HG02885 (cell line): Measurements from ENCODE around the gene ADAM30.
"Not testable (repeated sequence)": the region's sequence is repeated elsewhere in the genome, so short reads cannot be mapped to it uniquely, and the experiment has no call there.

Experiments
- ATAC-seq: cut with Tn5 transposase; IDR thresholded peaks from one replicate; pipeline ENCODE4 v1.9.1; 2021; ENCODE audit warnings: mild to moderate bottlenecking; ENCODE audit not compliant: unreplicated experiment, poor library complexity

ADAM30 gene

DNA sequence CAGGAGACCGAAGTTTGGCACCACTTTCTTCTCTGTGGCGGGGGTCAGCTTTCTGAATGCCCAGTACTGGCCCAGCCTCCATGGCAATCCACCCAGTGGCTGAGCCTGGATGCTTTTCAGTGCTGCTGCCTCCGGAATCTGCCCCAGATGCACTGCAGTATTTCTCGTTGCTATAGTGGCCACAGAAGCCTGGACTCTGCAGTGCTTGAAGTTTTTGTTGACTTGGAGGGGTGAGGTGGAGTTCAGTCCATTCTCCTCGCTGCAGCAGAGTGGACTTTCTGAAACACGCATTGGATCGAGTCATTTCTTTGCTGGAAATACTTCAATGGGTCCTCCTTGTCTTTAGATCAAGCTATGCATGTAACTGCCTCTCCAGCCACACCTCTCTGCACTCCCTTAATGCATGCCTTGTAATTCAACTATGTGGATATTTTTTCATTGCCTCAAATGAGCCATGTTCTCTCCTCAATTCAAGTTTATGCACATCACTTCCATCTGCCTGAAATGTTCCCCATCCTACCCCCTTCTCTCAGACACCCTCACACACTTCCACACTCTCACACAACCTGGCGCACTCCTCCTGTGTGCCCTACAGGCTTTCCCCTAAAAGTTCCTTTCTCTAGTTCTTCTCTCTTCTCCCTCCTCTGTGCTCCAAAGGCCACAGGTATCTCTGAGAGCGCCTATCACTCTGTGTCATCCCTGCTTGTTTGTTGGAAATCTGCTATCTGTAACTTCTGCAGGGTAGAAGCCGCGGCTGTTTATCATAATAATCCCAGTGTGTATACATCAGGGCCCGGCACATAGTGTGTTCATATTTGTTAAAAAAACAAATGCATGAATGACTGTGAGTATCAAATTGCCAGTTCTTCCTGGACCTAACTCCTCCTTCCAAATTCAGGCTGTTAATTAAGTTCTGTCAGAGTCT is 16.5 kb downstream of the ADAM30 start:
- ATAC-seq, result no peak

DNA sequence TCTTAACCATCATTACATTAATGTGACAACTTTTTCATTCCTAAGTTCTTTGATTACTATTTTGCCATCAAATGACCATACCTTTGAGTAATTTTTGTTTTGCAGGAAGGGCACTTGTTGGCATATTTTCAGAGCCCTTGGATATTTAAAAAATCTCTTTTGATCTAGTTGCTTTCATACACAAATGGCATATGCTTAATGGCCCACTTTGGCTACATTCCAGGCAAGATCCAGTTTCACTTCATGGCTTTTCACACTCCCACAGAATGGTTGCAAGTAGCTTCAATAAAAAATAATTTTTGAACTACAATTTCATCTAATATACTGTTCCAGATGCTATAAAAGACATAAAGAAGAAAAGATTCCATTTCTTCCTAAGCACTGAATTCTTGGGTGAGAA is 18.1 kb downstream of the ADAM30 start:
- no peak for ATAC-seq

DNA sequence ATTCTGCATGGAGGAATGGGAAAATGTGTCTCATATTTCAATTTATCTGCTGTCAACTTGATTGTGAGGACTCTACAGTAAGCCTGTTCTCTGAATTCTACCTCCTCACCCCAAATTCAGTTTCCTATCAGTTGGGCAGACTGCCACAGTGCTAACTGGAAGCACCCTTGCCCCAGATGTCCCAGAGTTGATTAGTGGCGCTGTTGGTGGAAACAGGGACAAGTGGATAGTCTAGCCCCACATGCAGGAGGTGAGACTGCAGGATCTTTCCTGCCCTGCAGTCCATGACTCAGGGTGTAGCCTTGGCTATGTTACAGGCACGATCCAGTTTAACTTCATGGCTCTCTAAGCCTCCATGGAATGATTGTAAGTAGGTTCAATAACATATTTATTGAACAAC is 22.1 kb downstream of the ADAM30 start:
- ATAC-seq, result no peak

DNA sequence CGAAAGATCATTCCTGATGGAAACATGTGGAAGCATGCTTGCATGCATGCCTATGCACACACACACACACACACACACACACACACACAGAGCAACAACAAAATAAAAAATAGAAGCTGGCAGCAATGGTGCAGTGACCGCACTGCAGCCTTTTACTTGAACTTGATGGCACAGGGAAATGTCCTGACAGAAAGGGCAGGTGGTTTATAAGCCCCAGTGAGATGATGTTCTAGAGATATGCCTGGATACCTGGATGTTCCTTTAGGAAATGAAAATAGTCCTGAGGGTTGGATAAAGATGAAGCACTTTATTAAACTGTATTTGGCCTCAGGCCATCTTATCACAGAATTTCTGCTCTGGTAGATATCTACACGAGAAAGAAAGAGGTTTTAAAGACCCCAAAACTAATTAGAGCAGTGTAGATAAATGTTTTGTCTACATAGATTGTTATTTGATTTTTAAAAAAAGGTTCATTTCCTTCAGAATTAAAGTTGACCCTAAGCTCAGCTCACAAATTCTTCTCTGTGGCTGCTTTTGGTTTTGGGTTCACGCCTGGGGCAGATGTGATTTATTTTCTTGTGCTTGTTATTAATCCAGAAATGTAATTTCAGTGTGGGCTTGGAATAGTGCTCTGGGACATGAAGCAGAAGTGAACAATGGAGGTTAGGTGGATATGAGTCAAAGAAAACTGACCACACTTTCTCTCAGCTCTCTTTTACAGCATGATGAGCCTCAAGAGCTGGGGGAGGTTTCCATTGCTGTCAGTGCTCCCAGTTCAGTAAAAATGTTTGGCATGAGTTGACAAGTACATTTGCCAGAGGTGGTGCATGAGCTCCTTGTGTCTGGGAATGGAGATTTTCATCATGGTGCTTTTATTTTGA is 22.9 kb downstream of the ADAM30 start:
- ATAC-seq, result no peak

DNA sequence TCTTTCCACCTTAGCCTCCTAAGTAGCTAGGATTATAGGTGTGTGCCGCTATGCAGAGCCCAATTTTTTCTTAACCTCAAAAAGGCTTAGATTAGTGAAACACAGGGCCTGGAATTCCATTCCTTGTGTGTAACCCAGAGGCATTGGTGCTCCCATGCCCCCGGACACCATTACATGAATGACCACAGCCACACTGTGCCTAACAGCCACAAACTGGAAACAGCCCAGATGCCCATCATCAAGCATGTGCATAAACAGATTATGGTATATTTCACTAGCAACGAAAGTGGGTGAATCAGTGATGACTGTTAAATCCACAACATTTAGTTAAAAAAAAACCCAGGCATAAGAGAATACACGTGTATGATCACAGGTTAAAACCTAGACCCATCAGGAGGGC is 24.4 kb downstream of the ADAM30 start:
- no peak for ATAC-seq

DNA sequence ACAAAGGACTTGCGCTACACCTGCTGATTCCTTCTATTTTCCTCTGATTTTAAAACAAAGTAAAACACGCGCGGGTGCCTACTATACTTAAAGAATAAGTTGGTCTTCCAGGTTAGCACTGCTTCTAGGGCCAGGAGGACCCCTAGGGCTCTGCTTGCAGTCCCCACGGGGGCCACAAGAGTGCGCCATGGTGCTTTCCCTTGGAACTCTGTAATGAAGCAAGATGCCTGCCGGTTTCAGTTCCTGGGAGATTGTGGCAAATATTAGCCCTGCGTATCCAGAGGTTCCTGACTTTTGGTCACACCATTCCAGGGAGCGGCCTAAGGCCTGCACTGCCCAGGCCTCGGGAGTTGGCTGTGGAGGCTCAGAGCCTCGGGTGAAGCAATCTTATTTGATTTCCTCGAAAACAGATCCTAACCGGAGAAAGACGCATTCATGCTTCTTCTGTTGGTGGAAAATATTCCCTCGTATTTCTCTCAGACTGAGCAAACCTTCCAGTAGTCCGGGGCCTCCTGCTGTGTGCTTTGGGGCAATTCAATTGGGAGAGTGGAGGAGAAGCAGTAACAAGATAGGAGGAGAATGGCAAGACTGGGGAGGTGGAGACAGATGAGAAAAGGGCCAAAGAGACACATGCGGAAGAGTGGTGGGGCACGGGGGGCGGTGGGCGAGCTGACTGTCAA is 25.3 kb downstream of the ADAM30 start:
- no peak for ATAC-seq

DNA sequence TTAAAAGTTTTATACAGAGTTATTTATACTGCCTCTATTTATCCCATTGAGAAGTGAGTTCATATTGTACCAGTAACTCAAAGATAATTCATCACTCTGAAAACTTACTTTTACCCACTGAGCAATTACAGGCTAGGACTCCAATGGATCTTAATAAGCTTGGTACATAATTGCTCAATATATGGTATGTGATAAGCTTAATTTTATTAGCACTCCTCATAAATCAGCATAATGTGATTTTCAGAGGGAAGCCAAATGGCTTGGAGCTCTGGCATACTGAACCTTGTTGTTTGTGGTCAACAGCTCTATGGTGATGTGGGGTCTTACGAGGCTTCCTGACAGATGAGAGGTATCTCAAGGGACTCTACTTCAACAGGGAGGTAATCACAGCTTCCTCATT is 26.3 kb downstream of the ADAM30 start:
- no peak for ATAC-seq

DNA sequence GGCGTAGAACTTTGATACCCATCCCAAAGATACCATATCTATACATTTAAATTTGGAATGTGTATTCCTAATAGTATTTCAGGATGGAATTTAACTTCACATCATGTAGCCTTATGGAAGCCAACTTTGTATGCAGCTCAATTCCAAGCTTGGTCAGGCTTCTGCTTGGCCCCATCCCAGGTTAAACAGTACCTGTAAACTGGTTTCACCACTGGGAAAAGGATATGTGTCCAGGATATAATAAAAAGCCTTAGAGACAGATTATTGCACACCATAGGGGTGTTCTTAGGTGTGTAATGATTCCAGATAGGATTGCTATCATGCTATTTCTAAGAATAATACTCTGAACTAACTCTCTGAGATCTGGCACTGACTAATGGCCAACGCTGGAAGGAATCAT is 28.1 kb downstream of the ADAM30 start:
- ATAC-seq, result no peak

DNA sequence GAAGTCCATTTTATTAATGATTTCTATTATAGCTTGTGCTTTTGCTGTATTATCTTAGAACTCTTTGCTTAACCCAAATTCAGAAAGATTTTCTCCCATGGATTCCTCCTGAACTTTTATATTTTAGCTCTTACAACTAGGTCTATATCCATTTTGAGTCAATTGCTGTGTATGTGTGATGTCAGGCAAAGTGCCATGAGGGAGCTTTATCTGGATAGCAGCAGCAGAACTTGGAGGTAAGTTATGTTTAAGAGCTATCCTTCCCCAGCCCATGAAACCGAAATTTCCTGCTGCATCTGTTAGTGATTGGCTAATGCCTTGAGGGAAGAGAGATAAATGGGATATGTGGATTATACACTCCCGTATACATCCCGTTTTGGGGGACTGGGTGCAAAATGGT is 29.9 kb downstream of the ADAM30 start:
- no peak for ATAC-seq

DNA sequence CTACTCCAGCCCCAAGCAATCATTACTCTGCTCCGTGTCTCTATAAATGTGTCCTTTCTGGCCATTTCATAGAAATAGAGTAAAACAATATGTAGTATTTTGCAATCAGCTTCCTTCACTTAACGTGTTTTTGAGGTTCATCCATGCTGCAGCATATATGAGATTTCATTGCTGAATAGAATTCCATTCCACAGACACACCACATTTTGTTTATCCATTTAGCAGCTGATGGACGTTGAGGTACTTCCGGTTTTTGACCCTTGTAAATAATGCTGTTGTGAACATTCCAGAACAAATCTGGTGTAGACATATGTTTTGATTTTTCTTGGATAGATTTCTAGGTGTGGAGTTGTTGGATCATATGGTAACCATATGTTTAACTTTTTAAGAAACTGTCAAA is 30.7 kb downstream of the ADAM30 start:
- ATAC-seq, result no peak

DNA sequence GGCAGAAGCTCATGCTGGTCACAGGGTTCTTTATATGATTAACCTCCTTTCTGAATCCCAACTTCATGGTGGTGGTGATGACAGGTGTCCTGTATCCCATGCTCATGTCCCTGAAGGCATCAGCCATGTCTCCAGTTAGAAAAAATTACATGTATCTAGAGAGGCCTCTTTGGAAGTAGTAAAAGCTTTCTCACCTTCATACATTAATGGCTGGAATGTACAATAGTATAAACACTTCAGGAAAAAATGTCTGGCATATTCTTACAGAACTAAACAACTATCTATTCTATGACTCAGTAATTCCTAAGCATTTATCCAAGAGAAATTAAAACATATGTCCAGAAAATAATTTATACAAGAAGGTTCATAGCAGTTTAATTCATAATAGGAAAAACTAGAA is 34.0 kb downstream of the ADAM30 start:
- no peak for ATAC-seq

DNA sequence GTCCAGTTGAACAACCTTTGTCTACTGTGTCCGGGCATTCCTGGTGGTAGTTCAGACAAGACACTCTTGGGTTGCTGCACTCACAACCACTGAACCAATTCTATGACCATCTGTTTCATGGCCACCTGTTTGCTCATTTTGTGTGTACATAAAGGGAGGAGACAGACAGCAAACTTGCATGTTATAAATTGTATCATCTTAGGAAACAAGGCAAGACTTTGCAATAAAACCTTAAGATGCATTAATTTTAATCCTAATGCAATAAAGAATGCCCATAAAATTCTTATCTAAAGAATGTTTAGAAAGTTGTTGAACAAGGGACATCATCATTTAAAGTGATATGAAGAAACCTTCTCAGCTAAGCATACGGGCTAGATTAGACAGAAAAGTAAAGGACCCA is 34.8 kb downstream of the ADAM30 start:
- ATAC-seq, result no peak

DNA sequence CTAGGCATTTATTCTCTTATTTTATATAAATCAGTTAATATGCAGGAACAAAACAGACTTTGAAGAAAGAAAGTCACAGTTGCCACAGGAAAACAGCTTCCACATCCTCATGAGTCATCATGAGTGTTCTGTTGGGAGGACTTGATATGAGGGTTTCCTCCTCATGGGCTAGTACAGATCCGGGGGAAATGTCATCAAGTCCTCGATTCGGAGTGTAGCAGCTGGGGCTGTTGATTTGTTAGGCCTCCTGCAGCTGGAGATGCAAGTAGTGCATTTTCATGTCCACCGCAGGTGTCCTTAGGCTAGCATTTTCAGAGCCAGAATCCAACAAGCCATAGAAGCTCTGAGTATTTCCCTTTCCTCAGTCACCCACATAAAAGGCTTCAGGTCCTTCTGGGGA is 36.7 kb downstream of the ADAM30 start:
- no peak for ATAC-seq

DNA sequence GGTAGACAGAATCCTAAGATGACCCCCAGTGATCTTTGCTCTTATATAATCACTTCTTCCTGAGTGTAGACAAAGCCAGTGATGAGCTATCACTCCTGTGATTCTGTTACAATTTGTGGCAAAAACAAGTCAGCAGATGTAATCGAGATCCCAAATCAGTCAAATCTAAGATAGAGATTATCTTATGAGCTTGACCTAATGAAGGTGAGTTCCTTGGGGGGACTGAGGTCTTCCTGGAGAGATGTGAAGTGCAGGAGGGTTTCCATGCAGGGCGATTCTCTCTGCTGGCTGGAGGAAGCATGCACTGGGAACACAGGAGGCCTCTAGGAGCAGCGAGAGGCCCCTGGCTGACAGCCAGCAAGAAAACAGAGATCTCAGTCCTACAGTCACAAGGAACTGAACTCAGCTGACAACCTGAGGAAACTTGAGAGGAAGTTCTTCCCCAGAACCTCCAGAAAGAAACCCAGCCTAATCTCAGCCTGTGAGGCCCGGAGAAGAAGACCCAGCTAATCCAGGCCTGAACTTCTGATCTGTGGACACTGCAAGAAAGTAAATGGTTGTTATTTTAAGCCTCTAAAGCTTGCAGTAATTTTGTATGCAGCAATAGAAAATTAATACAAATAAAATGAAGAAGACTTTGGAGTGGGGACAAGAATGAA is 37.6 kb downstream of the ADAM30 start:
- ATAC-seq, result not testable (repeated sequence)

DNA sequence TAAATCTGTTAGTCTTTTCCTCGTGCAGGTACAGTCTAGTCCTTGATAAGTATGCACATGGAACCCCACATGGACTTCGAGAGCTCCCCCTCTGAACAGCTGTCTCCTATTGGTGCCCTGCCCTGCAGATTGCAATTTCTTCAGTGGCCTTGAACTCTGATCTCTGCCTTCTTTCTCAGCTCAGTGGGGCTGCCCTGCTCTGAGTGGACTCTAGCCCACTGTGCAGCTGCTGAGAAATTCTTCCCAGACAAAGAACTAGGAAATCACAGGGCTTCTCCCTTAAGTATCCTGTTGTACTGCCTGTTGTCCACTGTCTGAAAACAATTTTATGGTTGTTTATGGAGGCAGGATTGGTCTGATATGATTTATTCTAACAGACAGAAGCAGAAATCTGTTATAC is 38.2 kb downstream of the ADAM30 start:
- no peak for ATAC-seq

DNA sequence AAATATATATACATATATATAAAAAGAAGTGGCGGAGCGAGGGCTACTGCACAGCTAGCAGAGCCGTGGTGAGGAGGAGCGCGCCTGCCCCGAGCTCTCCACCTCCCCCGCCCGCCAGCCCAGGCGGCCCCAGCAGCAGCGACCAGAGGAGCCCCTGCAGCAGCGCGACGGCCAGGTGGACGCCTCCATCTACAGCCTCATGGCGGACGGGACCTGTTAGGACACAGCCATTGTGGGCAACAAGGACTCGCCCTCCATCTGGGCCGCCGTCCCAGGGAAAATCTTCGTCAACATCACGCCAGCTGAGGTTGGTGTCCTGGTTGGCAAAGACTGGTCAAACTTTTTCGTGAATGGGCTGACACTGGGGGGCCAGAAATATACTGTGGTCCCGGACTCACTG is 43.2 kb downstream of the ADAM30 start:
- ATAC-seq, result no peak

DNA sequence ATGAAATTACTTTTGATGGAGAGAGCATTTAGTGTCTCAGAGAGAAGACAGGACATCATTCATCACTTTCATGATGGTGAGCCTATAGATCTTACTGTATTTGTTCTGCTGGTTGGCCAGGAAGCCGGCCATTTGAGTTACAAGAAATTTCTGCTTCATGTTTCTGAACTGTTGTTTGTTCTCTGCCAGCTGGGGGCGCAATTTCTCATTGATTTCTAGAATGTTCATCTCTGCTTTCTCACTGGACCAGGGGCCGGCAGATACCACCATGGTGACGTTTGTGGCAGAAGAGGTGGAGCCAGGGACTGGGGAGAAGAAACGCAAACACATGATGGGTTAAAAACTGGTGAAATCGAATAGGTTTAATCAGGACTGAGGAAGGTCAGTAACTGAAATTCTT is 52.1 kb downstream of the ADAM30 start:
- ATAC-seq, result not testable (repeated sequence)
